HepG2 (cell line): ENCODE results near the gene B3GNT9. TPM values are rescaled to one million over a fixed set of nuclear protein-coding genes. Genes with fewer than 3 reads are reported as not detected.

Experiments used
- AKNA ChIP-seq: sonication (generic); formaldehyde crosslinking; IDR thresholded peaks from 2 replicates; pipeline ENCODE4 v1.4.0; 2020; ENCODE audit warnings: missing genetic modification reagents, borderline replicate concordance
- DZIP1 ChIP-seq: sonication (generic); formaldehyde crosslinking; IDR thresholded peaks from 2 replicates; pipeline ENCODE4 v1.5.0; 2020; ENCODE audit warnings: mild to moderate bottlenecking, missing genetic modification reagents
- FOXP1 ChIP-seq, 2 experiments: fragments of 450-650 bp in 1 of 2; IDR thresholded peaks; 2 replicates each; pipeline ENCODE4 v1.6.1; 2017 to 2018; ENCODE audit warnings: antibody characterized with exemption in 1 of 2
- MEIS1 ChIP-seq: sonication (generic); formaldehyde crosslinking; IDR thresholded peaks from 2 replicates; pipeline ENCODE4 v1.9.0; 2021; ENCODE audit warnings: mild to moderate bottlenecking, missing genetic modification reagents, moderate library complexity, borderline replicate concordance
- POGK ChIP-seq: sonication (generic); formaldehyde crosslinking; conservative IDR thresholded peaks from 2 replicates; pipeline ENCODE4 v1.8.0; 2022; ENCODE audit warnings: mild to moderate bottlenecking, moderate library complexity, missing genetic modification reagents
- SRSF1 ChIP-seq: fragments of 200-400 bp; formaldehyde crosslinking; optimal IDR thresholded peaks from 2 replicates; pipeline ENCODE3; 2017; ENCODE audit warnings: mild to moderate bottlenecking, low read depth, low read length, moderate library complexity
- THAP11 ChIP-seq: IDR thresholded peaks from 2 replicates; pipeline ENCODE4 v1.6.1; 2016; ENCODE audit warnings: missing biosample characterization, missing genetic modification reagents
- U2AF1 ChIP-seq: fragments of 200-400 bp; formaldehyde crosslinking; optimal IDR thresholded peaks from 2 replicates; pipeline ENCODE3; 2017; ENCODE audit warnings: mild to moderate bottlenecking, low read depth, low read length
- ZFP1 ChIP-seq: IDR thresholded peaks from 2 replicates; pipeline ENCODE4 v1.6.1; 2016
- ZFX ChIP-seq: sonication (generic); formaldehyde crosslinking; IDR thresholded peaks from 2 replicates; pipeline ENCODE4 v1.4.0; 2020; ENCODE audit warnings: mild to moderate bottlenecking, low read depth, missing genetic modification reagents, moderate library complexity
- ZFYVE20 ChIP-seq: sonication (generic); formaldehyde crosslinking; IDR thresholded peaks from 2 replicates; pipeline ENCODE4 v1.8.0; 2023; ENCODE audit warnings: low read depth, mild to moderate bottlenecking, moderate library complexity, missing genetic modification reagents, borderline replicate concordance
- ZNF20 ChIP-seq: sonication (generic); formaldehyde crosslinking; IDR thresholded peaks from 2 replicates; pipeline ENCODE4 v1.4.0; 2020; ENCODE audit warnings: mild to moderate bottlenecking, moderate library complexity, missing genetic modification reagents
- ZNF280B ChIP-seq: sonication (generic); formaldehyde crosslinking; IDR thresholded peaks from 2 replicates; pipeline ENCODE4 v1.5.0; 2020; ENCODE audit warnings: missing genetic modification reagents, mild to moderate bottlenecking, borderline replicate concordance
- ZNF30 ChIP-seq: sonication (generic); formaldehyde crosslinking; IDR thresholded peaks from 2 replicates; pipeline ENCODE4 v1.5.0; 2020; ENCODE audit warnings: mild to moderate bottlenecking, missing genetic modification reagents
- ZNF572 ChIP-seq: sonication (generic); formaldehyde crosslinking; IDR thresholded peaks from 2 replicates; pipeline ENCODE4 v1.5.1; 2020; ENCODE audit warnings: mild to moderate bottlenecking, missing genetic modification reagents
- ZNF576 ChIP-seq: sonication (generic); formaldehyde crosslinking; IDR thresholded peaks from 2 replicates; pipeline ENCODE4 v1.4.0; 2020; ENCODE audit warnings: mild to moderate bottlenecking, missing genetic modification reagents
- ZNF597 ChIP-seq: sonication (generic); formaldehyde crosslinking; IDR thresholded peaks from 2 replicates; pipeline ENCODE4 v1.5.0; 2020; ENCODE audit warnings: missing genetic modification reagents
- polyA plus RNA-seq, 8 experiments: library from polyadenylated mRNA; depleted of rRNA in 3 of 8; stranded (reverse) in 7 of 8; unstranded in 1 of 8; fragments of >200 nt; fragmentation: Illumina TruSeq in 4 of 8; extraction: Trizol in 4 of 8; gene quantifications; 2 replicates each; pipeline versions ENCODE4 v1.2.1 to v1.2.3, GENCODE V29; 2011 to 2016; ENCODE audit warnings: low read depth in 4 of 8, missing spikeins in 1 of 8, mixed read lengths in 1 of 8; ENCODE audit not compliant: insufficient read depth in 1 of 8
- total RNA-seq, 5 experiments: library from RNA; depleted of rRNA; stranded (reverse); fragments of >200 nt; fragmentation: Illumina TruSeq; extraction: Trizol; gene quantifications; 2 replicates each; pipeline ENCODE4 v1.2.3, GENCODE V29; 2016; ENCODE audit warnings: low read depth in 1 of 5

B3GNT9 gene
- total and polyA plus RNA-seq, 2 of the 13 experiments (the other 11 are each of a cell fraction or from before 2014, with no cell fraction given): 1.5 to 3.1 TPM

- TF ChIP-seq POGK (CRISPR knock-in tag): no peak
- peak; percentile 39 for TF ChIP-seq DZIP1 (CRISPR knock-in tag)
- TF ChIP-seq ZNF572 (CRISPR knock-in tag): peak; percentile 90; the same call in 1 of the 2 replicates
- TF ChIP-seq ZFYVE20 (CRISPR knock-in tag): no peak
- no peak for TF ChIP-seq FOXP1 (IDR thresholded peaks at IDR 0.05)
- no peak for TF ChIP-seq FOXP1 (CRISPR knock-in tag; IDR thresholded peaks at IDR 0.05)
- TF ChIP-seq SRSF1: no peak
- TF ChIP-seq ZNF597: no peak
- peak; percentile 15; the same call in 1 of the 2 replicates for TF ChIP-seq ZNF20 (CRISPR knock-in tag)
- no peak for TF ChIP-seq ZNF280B (CRISPR knock-in tag)
- no peak for TF ChIP-seq AKNA (CRISPR knock-in tag)
- peak; percentile 86; the same call in 1 of the 2 replicates for TF ChIP-seq ZNF576 (CRISPR knock-in tag)
- TF ChIP-seq ZNF30 (CRISPR knock-in tag): no peak
- TF ChIP-seq ZFX: no peak
- TF ChIP-seq THAP11 (CRISPR knock-in tag): no peak
- TF ChIP-seq MEIS1 (CRISPR knock-in tag): peak; percentile 13; the same call in 1 of the 2 replicates
- no peak for TF ChIP-seq U2AF1
- TF ChIP-seq ZFP1: no peak
Measured at GRCh38 chr16:67108931-67109406, 41.8 kb downstream of the B3GNT9 start (continued).
